HEK293T (cell line): ENCODE results near the gene C20orf204.

ENCODE experiments used
- BHLHE40 ChIP-seq: fragments of 450-650 bp; IDR thresholded peaks from 2 replicates; pipeline ENCODE4 v1.6.1; 2016; ENCODE audit warnings: mild to moderate bottlenecking, moderate library complexity, borderline replicate concordance
- CTBP1 ChIP-seq: fragments of 450-650 bp; IDR thresholded peaks from 2 replicates; pipeline ENCODE4 v1.6.1; 2016; ENCODE audit warnings: borderline replicate concordance
- FOXA1 ChIP-seq: fragments of 450-650 bp; IDR thresholded peaks from 2 replicates; pipeline ENCODE4 v1.6.1; 2016; ENCODE audit warnings: mild to moderate bottlenecking
- FOXM1 ChIP-seq: fragments of 450-650 bp; IDR thresholded peaks from 2 replicates; pipeline ENCODE4 v1.6.1; 2017; ENCODE audit warnings: mild to moderate bottlenecking, borderline replicate concordance
- HDGF ChIP-seq: fragments of 450-650 bp; IDR thresholded peaks from 2 replicates; pipeline ENCODE4 v1.6.1; 2017; ENCODE audit warnings: antibody characterized with exemption, borderline replicate concordance
- L3MBTL2 ChIP-seq: fragments of 450-650 bp; conservative IDR thresholded peaks from 2 replicates; pipeline ENCODE4 v1.6.1; 2016; ENCODE audit warnings: mild to moderate bottlenecking
- SP1 ChIP-seq: fragments of 450-650 bp; IDR thresholded peaks from 2 replicates; pipeline ENCODE4 v1.6.1; 2017
- SUZ12 ChIP-seq: fragments of 450-650 bp; IDR thresholded peaks from 2 replicates; pipeline ENCODE4 v1.6.1; 2016; ENCODE audit warnings: mild to moderate bottlenecking
- TF ChIP-seq, protein P1 (sequence below): fragments of 450-650 bp; IDR thresholded peaks from 2 replicates; pipeline ENCODE4 v1.6.1; 2016

- TF ChIP-seq, protein P1, sequence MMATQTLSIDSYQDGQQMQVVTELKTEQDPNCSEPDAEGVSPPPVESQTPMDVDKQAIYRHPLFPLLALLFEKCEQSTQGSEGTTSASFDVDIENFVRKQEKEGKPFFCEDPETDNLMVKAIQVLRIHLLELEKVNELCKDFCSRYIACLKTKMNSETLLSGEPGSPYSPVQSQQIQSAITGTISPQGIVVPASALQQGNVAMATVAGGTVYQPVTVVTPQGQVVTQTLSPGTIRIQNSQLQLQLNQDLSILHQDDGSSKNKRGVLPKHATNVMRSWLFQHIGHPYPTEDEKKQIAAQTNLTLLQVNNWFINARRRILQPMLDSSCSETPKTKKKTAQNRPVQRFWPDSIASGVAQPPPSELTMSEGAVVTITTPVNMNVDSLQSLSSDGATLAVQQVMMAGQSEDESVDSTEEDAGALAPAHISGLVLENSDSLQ: no peak
- TF ChIP-seq SP1: no peak
- no peak for TF ChIP-seq FOXA1
- no peak for TF ChIP-seq HDGF
- no peak for TF ChIP-seq CTBP1
- no peak for TF ChIP-seq L3MBTL2
- no peak for TF ChIP-seq SUZ12
- no peak for TF ChIP-seq FOXM1
- TF ChIP-seq BHLHE40: no peak
These were observed 26.1 kb upstream of the C20orf204 start for GRCh38 chr20:64009811-64010387.
